Suprapubic skin (tissue), 4 donors: ENCODE measurements around the gene MTX1. TPM values are rescaled to one million over a fixed set of nuclear protein-coding genes. Genes with fewer than 3 reads are reported as not detected.

Source experiments
- DNase-seq, 2 donors: peaks; one replicate each; pipeline ENCODE4 v3.0.0-alpha.2; 2019; ENCODE audit warnings: low spot score in 2 of 2
- H3K27ac ChIP-seq: fragments of 200-600 bp; sonication (generic); one replicate; pipeline ENCODE4 v1.5.1; 2019
- H3K27me3 ChIP-seq: fragments of 200-600 bp; sonication (generic); one replicate; pipeline ENCODE4 v1.5.1; 2019
- H3K36me3 ChIP-seq: fragments of 200-600 bp; sonication (generic); one replicate; pipeline ENCODE4 v1.5.1; 2019
- H3K4me1 ChIP-seq: fragments of 200-600 bp; sonication (generic); one replicate; pipeline ENCODE4 v1.5.1; 2019
- H3K4me3 ChIP-seq: fragments of 200-600 bp; sonication (generic); one replicate; pipeline ENCODE4 v1.5.1; 2019; ENCODE audit warnings: mild to moderate bottlenecking
- H3K9me3 ChIP-seq: fragments of 200-600 bp; sonication (generic); one replicate; pipeline ENCODE4 v1.5.1; 2019
- EP300 ChIP-seq: sonication (generic); formaldehyde crosslinking; IDR thresholded peaks from one replicate; pipeline ENCODE4 v1.6.1; 2017; ENCODE audit warnings: antibody characterized with exemption
- POLR2A ChIP-seq, 2 donors: fragments of 450-650 bp; IDR thresholded peaks; one replicate each; pipeline ENCODE4 v1.6.1; 2017; ENCODE audit warnings: antibody characterized with exemption in 2 of 2, mild to moderate bottlenecking in 2 of 2, moderate library complexity in 2 of 2
- POLR2AphosphoS5 ChIP-seq, 3 donors: sonication (generic); formaldehyde crosslinking; IDR thresholded peaks; one replicate each; pipeline ENCODE4 v1.6.1; 2017; ENCODE audit warnings: antibody characterized with exemption in 3 of 3
- WGBS: methylation state at CpG from one replicate; pipeline ENCODE4 v1.1.5; 2018; 5-methylcytosine and 5-hydroxymethylcytosine counted together
- total RNA-seq, 4 donors: library from RNA; depleted of rRNA; stranded (reverse); fragments of >200 nt; gene quantifications; one replicate each; pipeline ENCODE4 v1.1.0, GENCODE V29; 2016
- TF ChIP-seq, protein P1 (sequence below), 2 donors: fragments of 200-600 bp in 1 of 2; fragments of 450-650 bp in 1 of 2; sonication (generic) in 1 of 2; IDR thresholded peaks; one replicate each; pipeline ENCODE4 v1.5.1; 2016 to 2019; ENCODE audit warnings: antibody characterized with exemption in 2 of 2, mild to moderate bottlenecking in 1 of 2, moderate library complexity in 1 of 2

The MTX1 gene
- total RNA-seq, 4 donors from 2014 or later = 19.8 to 51.7 (median 36.9) TPM

DNA sequence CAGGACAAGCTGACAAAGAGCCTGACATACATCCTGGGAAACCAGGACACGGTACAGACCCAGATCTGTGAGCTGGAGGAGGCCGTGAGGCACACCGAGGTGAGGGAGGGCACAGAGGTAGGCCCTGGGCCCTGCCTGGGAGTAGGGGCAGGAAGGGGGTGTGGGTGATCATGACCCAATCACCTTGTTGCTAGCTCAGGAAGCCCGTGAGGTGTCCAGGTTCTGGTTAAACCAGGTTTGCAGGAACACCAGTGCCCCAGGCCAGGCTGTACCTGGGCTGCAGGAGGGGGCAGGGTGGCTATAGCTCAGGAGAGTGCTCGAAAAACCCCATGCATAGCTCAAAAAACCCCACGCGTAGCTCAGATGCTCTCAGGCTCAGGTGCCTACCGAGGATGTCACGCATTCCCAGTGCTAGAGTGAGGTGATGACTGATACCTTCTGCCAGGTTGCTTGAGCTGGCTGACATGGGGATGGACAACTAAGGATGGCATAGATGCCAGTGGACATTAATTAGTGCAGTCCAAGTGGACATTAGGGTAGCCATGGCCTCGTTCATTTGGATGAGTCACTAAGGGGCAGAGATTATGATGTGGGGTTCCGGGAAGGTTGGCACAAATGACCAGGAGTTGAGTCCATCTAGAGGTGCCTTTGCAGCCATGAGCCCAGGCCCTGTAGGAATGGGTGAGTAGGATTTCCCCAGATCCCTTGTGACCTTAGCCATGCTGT lies 31.1 kb upstream of the MTX1 start:
- no peaks in the 10 kb centered on the region for H3K36me3 ChIP-seq
- WGBS = 29% methylated on average over 6 of the region's 11 CpGs
- TF ChIP-seq EP300 (no peak), POLR2A (IDR thresholded peaks at IDR 0.05) (no peak), POLR2AphosphoS5 (IDR thresholded peaks at IDR 0.05) (no peak)
- TF ChIP-seq, protein P1, sequence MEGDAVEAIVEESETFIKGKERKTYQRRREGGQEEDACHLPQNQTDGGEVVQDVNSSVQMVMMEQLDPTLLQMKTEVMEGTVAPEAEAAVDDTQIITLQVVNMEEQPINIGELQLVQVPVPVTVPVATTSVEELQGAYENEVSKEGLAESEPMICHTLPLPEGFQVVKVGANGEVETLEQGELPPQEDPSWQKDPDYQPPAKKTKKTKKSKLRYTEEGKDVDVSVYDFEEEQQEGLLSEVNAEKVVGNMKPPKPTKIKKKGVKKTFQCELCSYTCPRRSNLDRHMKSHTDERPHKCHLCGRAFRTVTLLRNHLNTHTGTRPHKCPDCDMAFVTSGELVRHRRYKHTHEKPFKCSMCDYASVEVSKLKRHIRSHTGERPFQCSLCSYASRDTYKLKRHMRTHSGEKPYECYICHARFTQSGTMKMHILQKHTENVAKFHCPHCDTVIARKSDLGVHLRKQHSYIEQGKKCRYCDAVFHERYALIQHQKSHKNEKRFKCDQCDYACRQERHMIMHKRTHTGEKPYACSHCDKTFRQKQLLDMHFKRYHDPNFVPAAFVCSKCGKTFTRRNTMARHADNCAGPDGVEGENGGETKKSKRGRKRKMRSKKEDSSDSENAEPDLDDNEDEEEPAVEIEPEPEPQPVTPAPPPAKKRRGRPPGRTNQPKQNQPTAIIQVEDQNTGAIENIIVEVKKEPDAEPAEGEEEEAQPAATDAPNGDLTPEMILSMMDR (IDR thresholded peaks at IDR 0.05) = no peak
- H3K27ac ChIP-seq = no peak overlapping the region
- H3K4me3 ChIP-seq = no peak overlapping the region
- peak in 1 of 2 donors; percentile 63 for DNase-seq
- H3K4me1 ChIP-seq = peaks cover 35% of the 10 kb centered on the region
- H3K9me3 ChIP-seq = no peaks in the 10 kb centered on the region
- peaks cover 15% of the 10 kb centered on the region for H3K27me3 ChIP-seq

DNA sequence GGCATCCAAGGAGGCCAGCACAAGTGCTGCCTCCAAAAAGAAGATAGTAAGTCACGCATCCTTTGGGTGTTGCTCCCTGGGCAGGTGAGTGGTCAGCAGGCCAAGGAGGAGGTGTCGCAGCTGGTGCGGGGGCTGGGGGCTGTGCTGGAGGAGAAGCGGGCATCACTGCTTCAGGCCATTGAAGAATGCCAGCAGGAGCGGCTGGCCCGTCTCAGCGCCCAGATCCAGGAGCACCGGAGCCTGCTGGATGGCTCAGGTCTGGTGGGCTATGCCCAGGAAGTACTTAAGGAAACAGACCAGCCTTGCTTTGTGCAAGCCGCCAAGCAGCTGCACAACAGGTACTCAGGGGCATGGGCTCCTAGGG lies 30.6 kb upstream of the MTX1 start:
- Histone ChIP-seq H3K9me3 (no peaks in the 10 kb centered on the region), H3K4me3 (no peak overlapping the region), H3K27ac (no peak overlapping the region), H3K27me3 (peaks cover 15% of the 10 kb centered on the region), H3K4me1 (peaks cover 31% of the 10 kb centered on the region), H3K36me3 (no peaks in the 10 kb centered on the region)
- 92% methylated on average over 9 of the region's 9 CpGs for WGBS
- TF ChIP-seq EP300 (no peak), POLR2A (IDR thresholded peaks at IDR 0.05) (no peak), POLR2AphosphoS5 (IDR thresholded peaks at IDR 0.05) (no peak)
- TF ChIP-seq, protein P1 (IDR thresholded peaks at IDR 0.05) = no peak
- DNase-seq = peak; percentile 60 to 77

DNA sequence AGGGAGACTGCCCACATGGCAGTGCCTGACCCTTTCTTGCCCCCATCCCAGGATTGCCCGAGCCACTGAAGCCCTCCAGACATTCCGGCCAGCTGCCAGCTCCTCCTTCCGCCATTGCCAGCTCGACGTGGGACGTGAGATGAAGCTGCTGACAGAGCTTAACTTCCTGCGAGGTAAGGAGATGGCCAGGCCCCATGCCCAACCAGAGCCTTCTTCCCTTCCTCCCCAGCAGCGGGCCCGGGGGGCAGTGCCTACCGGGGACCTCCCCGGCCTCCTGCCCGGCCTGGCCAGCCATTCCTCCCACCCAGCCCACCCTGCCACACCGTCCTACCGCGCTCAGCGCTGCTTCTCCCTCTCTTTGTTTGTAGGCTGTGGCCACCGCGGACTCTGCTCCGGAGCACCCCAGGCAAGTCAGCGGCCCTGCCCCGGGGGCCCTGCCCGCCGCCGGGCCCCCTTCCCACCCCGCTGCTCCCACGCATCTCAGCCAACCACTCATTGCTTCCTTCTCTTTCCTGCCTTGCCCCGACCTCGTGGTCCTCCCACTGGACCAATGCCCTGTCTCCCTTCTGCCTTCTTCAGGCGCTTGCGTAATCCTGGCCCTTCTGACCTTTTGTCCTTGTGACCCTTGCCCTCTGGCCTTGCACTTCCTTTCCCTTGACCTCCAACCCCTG lies 29.9 kb upstream of the MTX1 start:
- H3K27ac ChIP-seq = no peak overlapping the region
- no peaks in the 10 kb centered on the region for H3K9me3 ChIP-seq
- H3K4me1 ChIP-seq = peaks cover 26% of the 10 kb centered on the region
- H3K27me3 ChIP-seq = peaks cover 15% of the 10 kb centered on the region
- H3K36me3 ChIP-seq = no peaks in the 10 kb centered on the region
- peak; percentile 64 to 66 for DNase-seq
- no peak for TF ChIP-seq EP300
- TF ChIP-seq, protein P1 (IDR thresholded peaks at IDR 0.05) = no peak
- no peak for TF ChIP-seq POLR2AphosphoS5 (IDR thresholded peaks at IDR 0.05)
- TF ChIP-seq POLR2A (IDR thresholded peaks at IDR 0.05) = no peak
- 81% methylated on average over 23 of the region's 30 CpGs for WGBS
- no peak overlapping the region for H3K4me3 ChIP-seq

DNA sequence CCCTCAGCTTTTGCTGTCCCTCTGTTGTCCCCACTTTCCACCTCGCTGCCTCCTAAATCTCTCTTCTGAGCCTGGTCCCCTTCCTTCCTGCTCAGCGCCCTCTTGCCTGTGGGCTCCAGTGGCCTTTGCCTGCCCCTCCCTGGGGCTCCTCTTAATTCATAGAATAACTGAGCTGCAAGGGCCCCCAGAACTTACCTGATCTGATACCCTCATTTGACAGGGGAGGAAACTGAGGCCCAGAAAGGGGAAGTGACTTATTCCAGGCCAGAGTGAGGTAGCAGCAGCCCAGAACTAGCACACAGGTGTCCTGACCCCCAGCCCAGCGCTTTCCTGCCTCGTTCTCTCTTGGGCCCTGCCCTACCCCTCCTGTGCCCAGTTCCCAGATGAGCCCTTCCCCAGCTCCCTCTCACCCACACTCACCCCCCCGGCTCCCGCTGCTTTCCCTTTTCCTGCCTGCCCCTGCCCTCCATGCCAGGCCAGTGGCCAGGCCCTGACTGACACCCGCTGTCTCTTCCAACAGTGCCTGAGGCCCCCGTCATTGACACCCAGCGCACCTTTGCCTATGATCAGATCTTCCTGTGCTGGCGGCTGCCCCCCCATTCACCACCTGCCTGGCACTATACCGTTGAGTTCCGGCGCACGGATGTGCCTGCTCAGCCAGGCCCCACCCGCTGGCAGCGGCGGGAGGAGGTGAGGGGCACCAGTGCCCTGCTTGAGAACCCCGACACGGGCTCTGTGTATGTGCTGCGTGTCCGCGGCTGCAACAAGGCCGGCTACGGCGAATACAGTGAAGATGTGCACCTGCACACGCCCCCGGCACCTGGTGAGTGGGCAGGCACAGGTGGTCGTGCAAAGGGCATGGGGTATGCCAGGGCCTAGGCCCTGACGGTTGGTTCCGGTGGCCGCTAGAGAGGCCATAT lies 29.1 kb upstream of the MTX1 start:
- Histone ChIP-seq H3K36me3 (no peaks in the 10 kb centered on the region), H3K9me3 (no peaks in the 10 kb centered on the region), H3K27me3 (peaks cover 9% of the 10 kb centered on the region), H3K4me1 (peaks cover 21% of the 10 kb centered on the region), H3K27ac (no peak overlapping the region), H3K4me3 (no peak overlapping the region)
- DNase-seq = peak in 1 of 2 donors; percentile 62
- TF ChIP-seq EP300 (no peak), POLR2AphosphoS5 (IDR thresholded peaks at IDR 0.05) (no peak), POLR2A (IDR thresholded peaks at IDR 0.05) (no peak)
- TF ChIP-seq, protein P1 (IDR thresholded peaks at IDR 0.05) = no peak
- 92% methylated on average over 31 of the region's 31 CpGs for WGBS
